ENCODE data around the gene GINS1.

GRCh38 chr20:25465243-25466135 lies 58.0 kb downstream of the GINS1 start:
- TF ChIP-seq CTCF (IDR thresholded peaks at IDR 0.05) (no peak), POLR2A (IDR thresholded peaks at IDR 0.05) (no peak)
